Measurements from ENCODE around the gene RCN2. TPM values are rescaled to one million over a fixed set of nuclear protein-coding genes. Genes with fewer than 3 reads are reported as not detected.

RCN2 gene
- total and polyA plus RNA-seq, 2 of the 8 experiments (the other 6 are each of a cell fraction or from before 2014, with no cell fraction given) = 65.6 to 137 TPM

- no peaks in the 10 kb centered on the region for H3K9me3 ChIP-seq (ENCODE audit: insufficient read depth in 2 of 2, low read depth in 1 of 2, low read length in 1 of 2)
- no peak overlapping the region for H3K18ac ChIP-seq (ENCODE audit: extremely low read depth, low read length)
- H2BK120ac ChIP-seq (replicated peaks; ENCODE audit: low read depth, low read length) = no peak overlapping the region
- H2BK12ac ChIP-seq (ENCODE audit: low read depth, low read length) = no peak overlapping the region
- H2AK5ac ChIP-seq (ENCODE audit: low read depth, low read length) = no peak overlapping the region
- H4K91ac ChIP-seq (replicated peaks; ENCODE audit: insufficient read length, low read length) = no peak overlapping the region
- H3K27me3 ChIP-seq (replicated peaks in 1 of 4; ENCODE audit: control insufficient read depth in 3 of 4, extremely low read depth in 1 of 4, insufficient read depth in 3 of 4, low read length in 3 of 4) = peaks cover 0 to 1% (median 0%) of the 10 kb centered on the region in 4 experiments; a peak in 1 of 7 replicates
- H3K79me2 ChIP-seq (ENCODE audit: control insufficient read depth in 1 of 2, insufficient read depth in 2 of 2, low read length in 2 of 2) = no peaks in the 10 kb centered on the region
- no peak overlapping the region for H2AFZ ChIP-seq (ENCODE audit: low read length)
- H3K23ac ChIP-seq (ENCODE audit: insufficient read length) = no peak overlapping the region
- 0 out of 7 replicates have a peak, but pooled peaks cover 0 to 2% (median 0%) of the 10 kb centered on the region in 4 experiments for H3K4me1 ChIP-seq (replicated peaks in 1 of 4; ENCODE audit: control insufficient read depth in 3 of 4, insufficient read depth in 4 of 4, low read length in 3 of 4)
- H3K27ac ChIP-seq (ENCODE audit: low read depth, low read length) = no peak overlapping the region
- DNase-seq (ENCODE audit: low read depth in 1 of 2, low spot score in 2 of 2) (no peak), FAIRE-seq (no peak)
- no peak overlapping the region for H3K4ac ChIP-seq (replicated peaks; ENCODE audit: insufficient read length, low read depth, low read length)
- CTCF ChIA-PET (ENCODE audit: partially characterized antibody) = interaction anchor here (1.0 to 4.7 kb wide), 4 partner anchors 10 to 65 kb away, joined by 3 to 35 read pairs (median 3); no protein-coding TSS in a partner anchor
- no peak overlapping the region for H2BK5ac ChIP-seq (ENCODE audit: low read depth, low read length)
- no peaks in the 10 kb centered on the region for H4K20me1 ChIP-seq (replicated peaks in 1 of 2; ENCODE audit: control insufficient read depth in 1 of 2, insufficient read depth in 2 of 2, low read length in 2 of 2)
- POLR2A ChIA-PET (ENCODE audit: partially characterized antibody) = interaction anchor here (0.9 to 1.1 kb wide), 2 partner anchors 10 to 30 kb away, joined by 3 to 4 read pairs; partner anchors contain the start of gene RCN2
- WGBS, 2 experiments (ENCODE audit: extremely low coverage in 1 of 2, insufficient coverage in 1 of 2, insufficient read length in 1 of 2, insufficient replicate concordance in 2 of 2, low coverage in 1 of 2, low lambda C conversion rate in 2 of 2, missing lambda C conversion rate in 1 of 2) = 80% methylated on average over 6 of the region's 6 CpGs; no CpG with 5 or more reads in 1 of the 2 experiments
- H2BK20ac ChIP-seq (ENCODE audit: low read length) = no peak overlapping the region
- no peaks in the 10 kb centered on the region for H3K23me2 ChIP-seq (ENCODE audit: low read depth, low read length)
- no peaks in the 10 kb centered on the region for H3K79me1 ChIP-seq (ENCODE audit: low read depth, low read length)
- H3K9ac ChIP-seq (replicated peaks in 1 of 4; ENCODE audit: extremely low read depth in 1 of 4, low read depth in 3 of 4, low read length in 3 of 4) = no peak overlapping the region
- no peak overlapping the region for H3K14ac ChIP-seq (ENCODE audit: insufficient read length)
- H3K56ac ChIP-seq (replicated peaks; ENCODE audit: insufficient read length, low read depth, low read length) = no peak overlapping the region
- H4K8ac ChIP-seq (ENCODE audit: extremely low read depth, insufficient read depth, low read length) = no peak overlapping the region
- no peak overlapping the region for H3K4me2 ChIP-seq (ENCODE audit: insufficient read depth in 1 of 2, low read depth in 2 of 2, low read length in 2 of 2)
- no peak overlapping the region for H3K4me3 ChIP-seq (ENCODE audit: extremely low read depth in 1 of 4, insufficient read depth in 2 of 4, low read depth in 3 of 4, low read length in 4 of 4)
- no peak overlapping the region for H2BK15ac ChIP-seq (ENCODE audit: low read length)
- no peaks in the 10 kb centered on the region for H3K36me3 ChIP-seq (ENCODE audit: control insufficient read depth in 2 of 4, insufficient read depth in 4 of 4, low read length in 3 of 4)
- no peak overlapping the region for H4K5ac ChIP-seq (ENCODE audit: insufficient read length, low read depth, low read length)
- TF ChIP-seq CHD2 (IDR thresholded peaks at IDR 0.05; ENCODE audit: low read length) (no peak), SIX5 (IDR thresholded peaks at IDR 0.05; ENCODE audit: low read depth, low read length) (no peak), KDM5A (IDR thresholded peaks at IDR 0.05; ENCODE audit: low read length) (no peak), SUZ12 (IDR thresholded peaks at IDR 0.05; ENCODE audit: low read length) (no peak), SAP30 (IDR thresholded peaks at IDR 0.05; ENCODE audit: insufficient read depth, insufficient replicate concordance, low read length) (no peak), TAF7 (optimal IDR thresholded peaks at IDR 0.05; ENCODE audit: borderline replicate concordance, low read depth, low read length) (no peak), RBBP5 (IDR thresholded peaks at IDR 0.05; ENCODE audit: borderline replicate concordance, low read depth, low read length) (no peak), ASH2L (IDR thresholded peaks at IDR 0.05; ENCODE audit: low read length) (no peak), EZH2 (IDR thresholded peaks at IDR 0.05; ENCODE audit: low read depth, low read length, severe bottlenecking) (no peak), TEAD4 (IDR thresholded peaks at IDR 0.05; ENCODE audit: low read depth, low read length) (no peak), CTBP2 (IDR thresholded peaks at IDR 0.05; ENCODE audit: borderline replicate concordance, insufficient read depth, insufficient read length, low read length) (no peak), MAFK (IDR thresholded peaks at IDR 0.05; ENCODE audit: low read depth, low read length) (no peak)
Observed at GRCh38 chr15:76961268-76962011, 29.9 kb downstream of the RCN2 start.

All from H1 (cell line).